ENCODE data around the gene GRID1.

Gene GRID1

DNA sequence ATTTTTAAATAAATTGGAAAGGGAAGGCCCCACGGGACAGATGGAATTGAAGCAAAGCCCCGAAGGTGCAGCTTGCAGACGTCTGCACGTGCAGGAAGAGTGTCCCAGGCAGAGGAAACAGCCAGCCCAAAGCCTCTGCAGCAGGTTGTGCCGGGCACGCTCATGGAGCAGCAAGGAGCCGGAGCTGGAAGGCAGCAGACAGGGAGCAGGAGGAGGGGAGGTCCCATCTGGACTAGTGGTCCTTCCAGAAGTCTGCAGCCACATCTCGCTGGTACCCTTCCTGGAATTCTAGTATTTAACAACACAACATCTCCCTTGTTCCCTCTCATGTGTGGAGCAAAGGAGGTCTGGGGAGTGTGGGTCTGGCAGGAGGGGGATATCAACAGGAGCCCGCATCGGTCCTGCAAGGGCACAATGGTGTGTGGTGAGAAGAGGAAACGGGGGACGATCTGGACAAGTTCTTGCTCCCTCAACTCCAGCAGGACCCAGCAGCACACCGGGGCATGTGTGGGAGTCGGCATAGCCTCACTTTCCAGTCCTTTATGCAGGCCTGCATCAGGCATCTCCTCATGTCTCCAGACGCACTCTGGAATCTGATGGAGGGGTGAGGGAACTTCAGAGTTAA is 169.3 kb downstream of the GRID1 start:
- Mint-ChIP-seq H3K4me1 (no peaks in the 10 kb centered on the region), H3K27ac (no peak overlapping the region), H3K36me3 (ENCODE audit: low read depth) (no peaks in the 10 kb centered on the region), H3K9me3 (peaks cover 6% of the 10 kb centered on the region), H3K4me3 (no peak overlapping the region), H3K27me3 (ENCODE audit: low read depth) (peaks cover 10% of the 10 kb centered on the region)
- TF ChIP-seq, protein P1, sequence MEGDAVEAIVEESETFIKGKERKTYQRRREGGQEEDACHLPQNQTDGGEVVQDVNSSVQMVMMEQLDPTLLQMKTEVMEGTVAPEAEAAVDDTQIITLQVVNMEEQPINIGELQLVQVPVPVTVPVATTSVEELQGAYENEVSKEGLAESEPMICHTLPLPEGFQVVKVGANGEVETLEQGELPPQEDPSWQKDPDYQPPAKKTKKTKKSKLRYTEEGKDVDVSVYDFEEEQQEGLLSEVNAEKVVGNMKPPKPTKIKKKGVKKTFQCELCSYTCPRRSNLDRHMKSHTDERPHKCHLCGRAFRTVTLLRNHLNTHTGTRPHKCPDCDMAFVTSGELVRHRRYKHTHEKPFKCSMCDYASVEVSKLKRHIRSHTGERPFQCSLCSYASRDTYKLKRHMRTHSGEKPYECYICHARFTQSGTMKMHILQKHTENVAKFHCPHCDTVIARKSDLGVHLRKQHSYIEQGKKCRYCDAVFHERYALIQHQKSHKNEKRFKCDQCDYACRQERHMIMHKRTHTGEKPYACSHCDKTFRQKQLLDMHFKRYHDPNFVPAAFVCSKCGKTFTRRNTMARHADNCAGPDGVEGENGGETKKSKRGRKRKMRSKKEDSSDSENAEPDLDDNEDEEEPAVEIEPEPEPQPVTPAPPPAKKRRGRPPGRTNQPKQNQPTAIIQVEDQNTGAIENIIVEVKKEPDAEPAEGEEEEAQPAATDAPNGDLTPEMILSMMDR (IDR thresholded peaks at IDR 0.05; ENCODE audit: unreplicated experiment in 3 of 3), result no peak

DNA sequence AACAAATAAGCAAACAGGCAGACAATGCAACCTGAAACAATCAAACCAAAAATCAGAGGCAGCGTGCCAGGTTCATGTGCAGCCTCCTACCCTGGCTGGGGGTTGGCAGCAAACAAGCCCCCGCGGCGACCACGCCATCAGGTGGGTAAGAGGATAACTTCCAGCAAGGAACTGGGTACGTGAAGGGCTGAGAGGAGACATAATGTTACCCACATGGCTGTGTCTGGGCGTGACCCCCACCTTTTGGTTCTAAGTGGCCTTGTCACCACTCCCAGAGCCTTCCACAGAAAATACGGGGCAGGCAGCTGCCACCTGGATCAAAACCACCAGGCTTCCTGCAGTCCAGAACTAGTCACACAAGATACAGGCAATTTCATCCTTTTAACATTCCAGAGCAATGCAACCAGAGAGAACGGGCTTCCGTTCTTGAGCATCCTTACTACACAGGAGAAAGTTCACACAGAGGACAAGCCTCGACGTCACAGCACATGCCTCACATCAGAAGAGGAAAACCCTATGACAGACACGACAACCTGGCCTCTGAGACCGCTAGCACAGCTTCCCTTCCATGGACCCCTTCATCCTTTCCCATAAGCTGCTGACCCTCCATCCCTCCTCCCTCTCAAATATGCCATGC is 171.0 kb downstream of the GRID1 start:
- Mint-ChIP-seq H3K27me3 (ENCODE audit: low read depth) (peaks cover 10% of the 10 kb centered on the region), H3K27ac (no peak overlapping the region), H3K4me3 (no peak overlapping the region), H3K9me3 (peaks cover 6% of the 10 kb centered on the region), H3K4me1 (no peaks in the 10 kb centered on the region), H3K36me3 (ENCODE audit: low read depth) (no peaks in the 10 kb centered on the region)
- TF ChIP-seq, protein P1 (IDR thresholded peaks at IDR 0.05; ENCODE audit: unreplicated experiment in 3 of 3), result no peak

DNA sequence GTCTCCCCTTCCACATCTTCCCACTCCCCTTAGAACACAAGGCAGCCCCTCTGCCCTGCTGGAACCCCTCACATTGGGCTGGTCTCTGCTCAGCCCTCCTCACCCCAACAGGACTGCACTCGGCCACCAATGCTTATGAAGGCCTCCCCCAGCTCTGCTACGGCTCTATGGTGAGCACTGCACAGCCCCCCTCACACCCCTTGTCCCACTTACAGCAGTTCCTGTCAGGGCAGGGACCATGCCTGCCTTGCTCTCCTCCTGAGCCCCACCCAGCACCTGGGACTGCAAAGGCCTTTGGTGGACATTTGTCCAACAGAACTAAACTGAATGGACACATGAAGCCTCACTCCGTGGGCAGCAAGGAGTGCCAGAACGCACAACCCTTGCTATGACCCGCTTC is 171.9 kb downstream of the GRID1 start:
- Mint-ChIP-seq H3K27me3 (ENCODE audit: low read depth) (peaks cover 7% of the 10 kb centered on the region), H3K36me3 (ENCODE audit: low read depth) (no peaks in the 10 kb centered on the region), H3K27ac (no peak overlapping the region), H3K4me1 (no peaks in the 10 kb centered on the region), H3K4me3 (no peak overlapping the region), H3K9me3 (no peaks in the 10 kb centered on the region)
- TF ChIP-seq, protein P1 (IDR thresholded peaks at IDR 0.05; ENCODE audit: unreplicated experiment in 3 of 3), result no peak

DNA sequence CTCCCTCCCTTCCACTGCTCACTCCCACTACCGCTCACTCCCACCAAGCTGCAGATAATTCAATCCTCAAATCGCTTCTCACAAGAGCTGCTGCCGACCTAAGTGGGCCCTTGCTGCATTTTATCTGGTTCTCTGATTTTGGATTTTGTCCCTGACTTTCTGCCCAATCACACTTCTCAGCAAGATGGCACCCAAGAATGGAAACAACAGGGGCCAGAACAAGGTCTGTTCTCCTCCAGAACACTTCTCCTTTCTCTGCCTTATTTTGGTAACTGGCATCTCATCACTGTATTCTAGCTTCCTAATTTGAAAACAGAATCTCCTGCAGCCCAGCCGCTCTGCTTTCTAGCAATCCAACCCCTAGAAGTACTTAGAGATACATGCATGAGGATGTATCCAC is 172.8 kb downstream of the GRID1 start:
- no peaks in the 10 kb centered on the region for H3K36me3 Mint-ChIP-seq (ENCODE audit: low read depth)
- H3K4me3 Mint-ChIP-seq, result no peak overlapping the region
- TF ChIP-seq, protein P1 (IDR thresholded peaks at IDR 0.05; ENCODE audit: unreplicated experiment in 3 of 3), result no peak
- H3K27ac Mint-ChIP-seq, result no peak overlapping the region
- peaks cover 6% of the 10 kb centered on the region for H3K27me3 Mint-ChIP-seq (ENCODE audit: low read depth)
- no peaks in the 10 kb centered on the region for H3K9me3 Mint-ChIP-seq
- no peaks in the 10 kb centered on the region for H3K4me1 Mint-ChIP-seq

DNA sequence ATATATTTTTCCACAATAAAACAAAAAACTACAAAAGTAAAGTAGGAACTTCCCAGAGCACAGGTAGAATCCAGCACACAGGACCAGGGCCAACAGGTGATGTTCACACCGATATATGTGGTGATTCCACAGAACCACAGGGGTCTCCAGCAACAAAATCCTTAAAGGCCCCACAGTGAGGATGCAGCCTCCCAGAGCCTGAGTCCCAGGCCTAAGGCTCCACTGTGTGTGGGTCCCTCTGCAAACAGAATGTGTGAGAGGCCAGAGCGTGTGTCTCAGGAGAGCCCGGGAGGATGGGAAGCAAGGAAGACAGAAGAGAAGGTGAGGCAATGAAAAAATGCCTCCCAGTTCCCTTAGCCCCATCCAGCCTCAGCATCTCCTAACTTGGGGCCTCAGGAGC is 173.9 kb downstream of the GRID1 start:
- H3K4me3 Mint-ChIP-seq, result no peak overlapping the region
- no peak overlapping the region for H3K27ac Mint-ChIP-seq
- H3K27me3 Mint-ChIP-seq (ENCODE audit: low read depth), result peaks cover 5% of the 10 kb centered on the region
- no peaks in the 10 kb centered on the region for H3K36me3 Mint-ChIP-seq (ENCODE audit: low read depth)
- H3K9me3 Mint-ChIP-seq, result no peaks in the 10 kb centered on the region
- TF ChIP-seq, protein P1 (IDR thresholded peaks at IDR 0.05; ENCODE audit: unreplicated experiment in 3 of 3), result no peak
- no peaks in the 10 kb centered on the region for H3K4me1 Mint-ChIP-seq

DNA sequence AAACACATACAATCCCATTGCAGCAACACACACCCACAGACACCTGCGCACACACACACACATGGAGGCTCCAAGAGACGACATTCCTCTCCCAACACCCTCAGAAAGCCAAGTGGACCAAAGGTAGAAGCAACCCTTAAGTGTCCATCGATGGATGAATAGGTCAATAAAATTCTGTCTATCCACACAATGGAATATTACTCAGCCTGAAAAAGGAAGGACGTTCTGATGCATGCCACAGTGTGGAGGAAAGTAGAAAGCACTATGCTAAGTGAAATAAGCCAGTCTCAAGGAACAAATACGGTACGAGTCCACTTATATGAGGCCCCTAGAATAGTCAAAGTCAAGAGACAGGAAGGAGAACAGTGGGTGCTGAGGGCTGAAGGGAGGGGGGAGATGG is 174.4 kb downstream of the GRID1 start:
- Mint-ChIP-seq H3K27ac (no peak overlapping the region), H3K4me1 (no peaks in the 10 kb centered on the region), H3K27me3 (ENCODE audit: low read depth) (peaks cover 9% of the 10 kb centered on the region), H3K36me3 (ENCODE audit: low read depth) (no peaks in the 10 kb centered on the region), H3K4me3 (no peak overlapping the region), H3K9me3 (no peaks in the 10 kb centered on the region)
- TF ChIP-seq, protein P1 (IDR thresholded peaks at IDR 0.05; ENCODE audit: unreplicated experiment in 3 of 3), result no peak

Measured in nephron (organoid).